Measurements from ENCODE around the gene SEZ6L2. TPM values are rescaled to one million over a fixed set of nuclear protein-coding genes. Genes with fewer than 3 reads are reported as not detected.

SEZ6L2 gene
- total RNA-seq, 1 experiment from 2014 or later, result 44.7 TPM

- H3K27me3 Mint-ChIP-seq (ENCODE audit: low read depth), result no peaks in the 10 kb centered on the region
- no peaks in the 10 kb centered on the region for H3K79me2 ChIP-seq (ENCODE audit: insufficient read depth, low read length)
- H3T11ph ChIP-seq (ENCODE audit: low read length), result no peak overlapping the region
- WGBS (ENCODE audit: extremely low coverage, insufficient read length, low lambda C conversion rate), result no CpG with 5 or more reads among the region's 15 CpGs
- no peak for DNase-seq
- peaks cover 4% of the 10 kb centered on the region for H3K23me2 ChIP-seq (ENCODE audit: insufficient read length, low read depth, low read length, poor library complexity, severe bottlenecking)
- no peaks in the 10 kb centered on the region for H3K27me3 ChIP-seq (ENCODE audit: insufficient read depth, low read length)
- H2BK20ac ChIP-seq (ENCODE audit: low read depth, low read length, poor library complexity, severe bottlenecking), result no peak overlapping the region
- no peak overlapping the region for H3K4me2 ChIP-seq (ENCODE audit: insufficient read depth, insufficient read length, low read length)
- peaks cover 2% of the 10 kb centered on the region; the same call in 1 of the 2 replicates for H3K4me1 ChIP-seq (ENCODE audit: insufficient read depth, low read length)
- no peak overlapping the region for H2BK5ac ChIP-seq (ENCODE audit: insufficient read length, low read length)
- no peak overlapping the region for H3K27ac ChIP-seq (ENCODE audit: insufficient read length, low read depth, low read length)
- H3K9ac ChIP-seq (ENCODE audit: extremely low read depth, insufficient read length, low read length), result no peak overlapping the region
- no peak overlapping the region for H2BK12ac ChIP-seq (ENCODE audit: insufficient read length, low read depth, low read length)
- H3K4me1 Mint-ChIP-seq, result no peaks in the 10 kb centered on the region
- H3K27ac Mint-ChIP-seq, result no peak overlapping the region
- H3K4ac ChIP-seq (ENCODE audit: low read depth, low read length), result no peak overlapping the region
- TF ChIP-seq, protein P1, sequence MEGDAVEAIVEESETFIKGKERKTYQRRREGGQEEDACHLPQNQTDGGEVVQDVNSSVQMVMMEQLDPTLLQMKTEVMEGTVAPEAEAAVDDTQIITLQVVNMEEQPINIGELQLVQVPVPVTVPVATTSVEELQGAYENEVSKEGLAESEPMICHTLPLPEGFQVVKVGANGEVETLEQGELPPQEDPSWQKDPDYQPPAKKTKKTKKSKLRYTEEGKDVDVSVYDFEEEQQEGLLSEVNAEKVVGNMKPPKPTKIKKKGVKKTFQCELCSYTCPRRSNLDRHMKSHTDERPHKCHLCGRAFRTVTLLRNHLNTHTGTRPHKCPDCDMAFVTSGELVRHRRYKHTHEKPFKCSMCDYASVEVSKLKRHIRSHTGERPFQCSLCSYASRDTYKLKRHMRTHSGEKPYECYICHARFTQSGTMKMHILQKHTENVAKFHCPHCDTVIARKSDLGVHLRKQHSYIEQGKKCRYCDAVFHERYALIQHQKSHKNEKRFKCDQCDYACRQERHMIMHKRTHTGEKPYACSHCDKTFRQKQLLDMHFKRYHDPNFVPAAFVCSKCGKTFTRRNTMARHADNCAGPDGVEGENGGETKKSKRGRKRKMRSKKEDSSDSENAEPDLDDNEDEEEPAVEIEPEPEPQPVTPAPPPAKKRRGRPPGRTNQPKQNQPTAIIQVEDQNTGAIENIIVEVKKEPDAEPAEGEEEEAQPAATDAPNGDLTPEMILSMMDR (conservative IDR thresholded peaks at IDR 0.05), result no peak
- no peaks in the 10 kb centered on the region for H3K36me3 Mint-ChIP-seq (ENCODE audit: insufficient read depth in 1 of 3, low read depth in 3 of 3)
- H3K56ac ChIP-seq (ENCODE audit: insufficient read length, low read depth, low read length), result no peak overlapping the region
- no peaks in the 10 kb centered on the region for H3K9me3 Mint-ChIP-seq
- no peak overlapping the region for H4K5ac ChIP-seq (ENCODE audit: insufficient read length, low read depth, low read length)
- no peak overlapping the region for H2BK120ac ChIP-seq (ENCODE audit: low read depth, low read length, poor library complexity, severe bottlenecking)
- no peak overlapping the region for H4K8ac ChIP-seq (replicated peaks; ENCODE audit: insufficient read length, low read depth, low read length)
- no peak overlapping the region for H2AK5ac ChIP-seq (ENCODE audit: insufficient read length, low read length)
- no peaks in the 10 kb centered on the region for H3K79me1 ChIP-seq (ENCODE audit: insufficient read depth, low read depth, low read length, poor library complexity, severe bottlenecking)
- no peak overlapping the region for H2BK15ac ChIP-seq (ENCODE audit: low read depth, low read length)
- H4K20me1 ChIP-seq (ENCODE audit: control insufficient read depth, insufficient read depth, insufficient read length), result no peaks in the 10 kb centered on the region
- no peak overlapping the region for H3K23ac ChIP-seq (ENCODE audit: insufficient read length, low read depth, low read length)
- H2AFZ ChIP-seq (ENCODE audit: low read length), result no peak overlapping the region
- H4K91ac ChIP-seq (ENCODE audit: insufficient read length, low read depth, low read length), result no peak overlapping the region
- H3K18ac ChIP-seq (ENCODE audit: insufficient read length, low read depth, low read length), result no peak overlapping the region
- H3K4me3 Mint-ChIP-seq, result no peak overlapping the region
- H3K9me3 ChIP-seq (ENCODE audit: control insufficient read depth, low read depth, low read length), result no peaks in the 10 kb centered on the region
- no peak overlapping the region for H3K14ac ChIP-seq (ENCODE audit: insufficient read depth, low read length)
These were observed 62.7 kb downstream of the SEZ6L2 start for GRCh38 chr16:29836623-29837022.

All from H9 (cell line).